Measurements from ENCODE around the gene ZDHHC24. TPM values are rescaled to one million over a fixed set of nuclear protein-coding genes. Genes with fewer than 3 reads are reported as not detected.

The ZDHHC24 gene
- total RNA-seq, 1 experiment from 2014 or later, result 10.5 TPM

GRCh38 chr11:66505276-66505816, 40.5 kb downstream of the ZDHHC24 start:
- DNase-seq (ENCODE audit: low read depth, low spot score) (no peak), ATAC-seq (no peak)
- ChIA-PET CTCF (no interaction called here), POLR2A (no interaction called here), RAD21 (ENCODE audit: low non-redundant PET in 1 of 2, low total read pairs in 2 of 2, uncharacterized antibody in 2 of 2, unreplicated experiment in 2 of 2) (no interaction called here)
- no TSS peak for BruUV-seq (replicated peaks)
- Histone ChIP-seq H3K27me3 (ENCODE audit: insufficient read depth, low read length) (no peaks in the 10 kb centered on the region), H3K27ac (ENCODE audit: low read depth, low read length) (no peak overlapping the region), H3K9me2 (ENCODE audit: insufficient read depth) (no peaks in the 10 kb centered on the region), H3K4me2 (ENCODE audit: low read length) (no peak overlapping the region), H3K4me1 (ENCODE audit: control insufficient read depth in 1 of 2, insufficient read depth in 2 of 2, low read length in 2 of 2) (peaks cover 0 to 4% of the 10 kb centered on the region in 2 experiments; a peak in 2 of 4 replicates), H3K79me2 (ENCODE audit: insufficient read depth, low read length) (no peaks in the 10 kb centered on the region), H3K36me3 (ENCODE audit: control insufficient read depth in 1 of 2, insufficient read depth in 2 of 2, low read length in 2 of 2) (peaks cover 0 to 2% of the 10 kb centered on the region in 2 experiments; a peak in 1 of 4 replicates), H3K9ac (ENCODE audit: low read length) (no peak overlapping the region), H3K9me3 (ENCODE audit: control insufficient read depth in 1 of 2, insufficient read depth in 1 of 2, low read depth in 1 of 2, low read length in 2 of 2) (no peaks in the 10 kb centered on the region), H3K4me3 (replicated peaks in 1 of 2; ENCODE audit: low read depth in 1 of 2, low read length in 2 of 2) (no peak overlapping the region), H2AFZ (ENCODE audit: low read depth, low read length, poor library complexity, severe bottlenecking) (no peak overlapping the region), H4K20me1 (ENCODE audit: insufficient read depth) (no peaks in the 10 kb centered on the region)
- TF ChIP-seq EGR1 (IDR thresholded peaks at IDR 0.05; ENCODE audit: low read depth) (no peak), POLR2A (IDR thresholded peaks at IDR 0.05; ENCODE audit: borderline replicate concordance, extremely low read depth, insufficient read depth, insufficient read length) (no peak), EZH2phosphoT487 (IDR thresholded peaks at IDR 0.05; ENCODE audit: borderline replicate concordance) (no peak), FOSL1 (IDR thresholded peaks at IDR 0.05; ENCODE audit: low read depth) (no peak), CTCF (IDR thresholded peaks at IDR 0.05 in 2 of 3, conservative IDR thresholded peaks at IDR 0.05 in 1 of 3; ENCODE audit: borderline replicate concordance in 1 of 3, insufficient read depth in 1 of 3, low read depth in 2 of 3, low read length in 2 of 3) (no peak), YY1 (IDR thresholded peaks at IDR 0.05; ENCODE audit: extremely low read depth, insufficient replicate concordance, low read depth, low read length) (no peak), POLR2AphosphoS5 (IDR thresholded peaks at IDR 0.05; ENCODE audit: low read depth, low read length) (no peak), RAD21 (IDR thresholded peaks at IDR 0.05; ENCODE audit: low read depth) (no peak), SP1 (IDR thresholded peaks at IDR 0.05; ENCODE audit: low read depth) (no peak), ELF1 (IDR thresholded peaks at IDR 0.05; ENCODE audit: borderline replicate concordance, low read depth) (no peak), MAX (IDR thresholded peaks at IDR 0.05) (no peak), ZNF274 (IDR thresholded peaks at IDR 0.05; ENCODE audit: low read depth, low read length) (no peak)
- intact Hi-C loops (cut with micrococcal nuclease), result no loop called here

Data from HCT116 (cell line).